ENCODE measurements around the gene GDPD3.

GDPD3 gene

DNA sequence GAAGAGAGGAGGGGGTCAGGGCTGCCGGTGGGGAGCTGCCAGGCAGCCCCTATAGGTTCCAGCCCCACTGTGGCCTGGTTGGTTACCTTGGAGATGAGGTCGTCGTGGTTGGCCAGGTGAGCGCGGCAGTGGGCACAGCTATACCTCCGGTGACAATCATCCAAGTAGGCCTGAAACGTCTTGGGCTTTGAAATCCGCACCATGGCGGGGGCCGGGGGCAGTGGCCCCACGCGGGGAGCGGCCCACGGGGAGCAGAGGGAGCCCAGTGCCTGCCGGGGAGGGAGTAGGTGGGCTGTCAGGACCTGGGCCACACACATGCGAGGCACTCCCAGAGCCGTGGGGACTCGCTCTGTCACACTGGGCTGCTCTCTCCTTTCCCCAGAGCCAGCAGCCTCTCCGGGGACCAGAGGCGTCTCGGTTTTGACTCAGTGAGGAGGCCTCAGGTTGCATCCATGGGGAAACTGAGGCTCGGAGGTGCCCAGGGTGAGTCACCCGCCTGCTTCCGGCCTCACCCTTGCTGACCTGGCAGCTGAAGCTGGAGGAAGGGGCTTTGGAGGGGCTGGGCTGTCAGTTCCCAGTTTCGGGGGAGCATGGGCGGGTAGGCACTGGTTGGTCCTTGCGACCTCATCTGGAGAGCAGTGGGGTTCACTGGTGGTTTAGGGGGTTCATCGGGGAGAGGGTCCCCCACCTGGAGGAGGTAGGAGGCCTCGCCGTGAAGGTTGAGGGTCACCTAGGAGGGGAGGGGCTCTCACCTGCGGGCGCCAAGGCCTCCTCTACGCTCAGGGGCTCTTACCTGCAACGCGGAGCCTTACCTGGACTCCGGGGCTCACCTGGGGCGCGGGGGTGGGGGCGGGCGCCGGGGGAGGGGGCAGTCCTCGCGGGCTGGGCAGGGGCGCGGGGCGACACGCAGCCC is 17.9 kb downstream of the GDPD3 start:
- peak overlapping the region; percentile 82 to 91 for H3K9ac ChIP-seq (ENCODE audit: low read depth in 1 of 2, low read length in 2 of 2)
- peaks cover 11 to 14% of the 10 kb centered on the region in 2 donors for H3K36me3 ChIP-seq (ENCODE audit: control insufficient read depth in 2 of 2, insufficient read depth in 2 of 2, low read length in 2 of 2)
- H3K27ac ChIP-seq (ENCODE audit: low read depth in 2 of 2, low read length in 2 of 2), result peak overlapping the region; percentile 83 to 92
- no peaks in the 10 kb centered on the region for H3K27me3 ChIP-seq (ENCODE audit: control insufficient read depth in 2 of 2, insufficient read depth in 2 of 2, low read length in 2 of 2)
- peaks cover 0 to 7% of the 10 kb centered on the region in 2 donors for H3K9me3 ChIP-seq (ENCODE audit: control insufficient read depth in 2 of 2, low read length in 2 of 2)
- peak overlapping the region; percentile 74 to 91 for H3K4me3 ChIP-seq (ENCODE audit: low read length in 2 of 2)
- peaks cover 29 to 32% of the 10 kb centered on the region in 2 donors for H3K4me1 ChIP-seq (ENCODE audit: control insufficient read depth in 2 of 2, insufficient read depth in 2 of 2, low read length in 2 of 2)

DNA sequence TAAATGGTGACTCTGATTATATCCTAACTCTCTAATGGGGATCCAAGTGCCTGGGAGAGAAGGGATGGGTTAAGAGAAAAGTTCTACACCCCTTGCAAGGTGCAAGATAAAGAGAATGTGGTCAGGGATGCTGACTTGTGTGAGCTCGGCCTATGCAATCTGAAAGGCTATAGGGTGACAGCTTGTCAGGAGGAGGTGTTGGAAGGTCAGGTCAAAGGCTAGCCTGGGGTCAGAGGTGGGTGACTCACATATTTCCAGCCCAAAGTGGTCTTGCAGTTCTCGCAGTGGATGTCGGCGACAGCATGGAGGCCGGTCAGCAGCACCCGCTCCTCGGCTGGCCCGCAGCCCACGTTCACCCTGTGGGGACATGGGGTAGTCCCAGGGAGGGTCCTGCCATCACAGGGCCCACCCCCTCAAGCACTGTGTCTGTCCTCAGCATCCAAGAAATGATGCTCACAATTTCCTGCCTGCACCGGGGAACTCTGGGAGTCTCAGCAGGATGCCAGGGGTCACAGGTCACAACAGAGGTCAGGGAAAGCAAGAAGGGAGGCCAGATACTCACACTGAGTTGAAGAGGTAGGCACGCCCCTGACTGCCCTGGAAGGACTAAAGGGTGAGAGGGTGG is 18.7 kb downstream of the GDPD3 start:
- H3K9ac ChIP-seq (ENCODE audit: low read depth in 1 of 2, low read length in 2 of 2), result peak overlapping the region; percentile 82 to 91
- peak overlapping the region; percentile 74 to 91 for H3K4me3 ChIP-seq (ENCODE audit: low read length in 2 of 2)
- no peaks in the 10 kb centered on the region for H3K27me3 ChIP-seq (ENCODE audit: control insufficient read depth in 2 of 2, insufficient read depth in 2 of 2, low read length in 2 of 2)
- H3K9me3 ChIP-seq (ENCODE audit: control insufficient read depth in 2 of 2, low read length in 2 of 2), result peaks cover 0 to 7% of the 10 kb centered on the region in 2 donors
- H3K27ac ChIP-seq (ENCODE audit: low read depth in 2 of 2, low read length in 2 of 2), result peak overlapping the region; percentile 83 to 92
- H3K4me1 ChIP-seq (ENCODE audit: control insufficient read depth in 2 of 2, insufficient read depth in 2 of 2, low read length in 2 of 2), result peaks cover 29 to 32% of the 10 kb centered on the region in 2 donors
- H3K36me3 ChIP-seq (ENCODE audit: control insufficient read depth in 2 of 2, insufficient read depth in 2 of 2, low read length in 2 of 2), result peaks cover 11 to 14% of the 10 kb centered on the region in 2 donors

DNA sequence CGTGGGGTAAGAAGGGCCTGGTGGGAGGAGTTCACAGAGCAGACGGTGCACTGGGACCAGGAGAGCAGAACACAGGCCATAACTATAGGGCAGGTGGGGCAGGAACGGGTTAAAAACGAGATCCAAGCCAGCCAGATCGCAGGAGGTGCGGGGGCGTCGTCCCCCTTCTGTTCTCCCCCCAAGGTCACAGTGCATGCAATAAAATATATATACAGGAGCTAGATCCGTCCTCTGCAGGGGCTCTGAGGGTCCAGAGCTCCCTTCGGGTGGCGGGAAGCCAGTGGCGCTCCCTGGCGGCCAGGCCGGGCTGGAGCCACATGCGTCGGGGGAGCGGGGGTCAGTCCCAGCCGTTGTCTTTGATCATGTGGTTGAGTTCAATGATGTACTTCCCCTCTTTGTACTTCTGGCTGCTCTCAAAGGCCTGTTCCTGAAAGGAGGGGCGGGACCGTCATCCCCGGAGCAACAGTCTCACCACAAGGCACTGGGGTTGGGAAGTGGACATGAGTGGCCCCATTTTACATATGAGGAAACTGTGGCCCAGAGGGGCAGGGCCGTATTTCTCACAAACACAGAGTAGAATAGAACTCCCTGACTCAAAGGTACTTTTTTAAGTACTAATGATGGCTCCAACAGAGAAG is 20.8 kb downstream of the GDPD3 start:
- H3K9ac ChIP-seq (ENCODE audit: low read depth in 1 of 2, low read length in 2 of 2), result peak overlapping the region; percentile 71 to 78
- peaks cover 0 to 3% of the 10 kb centered on the region in 2 donors for H3K9me3 ChIP-seq (ENCODE audit: control insufficient read depth in 2 of 2, low read length in 2 of 2)

DNA sequence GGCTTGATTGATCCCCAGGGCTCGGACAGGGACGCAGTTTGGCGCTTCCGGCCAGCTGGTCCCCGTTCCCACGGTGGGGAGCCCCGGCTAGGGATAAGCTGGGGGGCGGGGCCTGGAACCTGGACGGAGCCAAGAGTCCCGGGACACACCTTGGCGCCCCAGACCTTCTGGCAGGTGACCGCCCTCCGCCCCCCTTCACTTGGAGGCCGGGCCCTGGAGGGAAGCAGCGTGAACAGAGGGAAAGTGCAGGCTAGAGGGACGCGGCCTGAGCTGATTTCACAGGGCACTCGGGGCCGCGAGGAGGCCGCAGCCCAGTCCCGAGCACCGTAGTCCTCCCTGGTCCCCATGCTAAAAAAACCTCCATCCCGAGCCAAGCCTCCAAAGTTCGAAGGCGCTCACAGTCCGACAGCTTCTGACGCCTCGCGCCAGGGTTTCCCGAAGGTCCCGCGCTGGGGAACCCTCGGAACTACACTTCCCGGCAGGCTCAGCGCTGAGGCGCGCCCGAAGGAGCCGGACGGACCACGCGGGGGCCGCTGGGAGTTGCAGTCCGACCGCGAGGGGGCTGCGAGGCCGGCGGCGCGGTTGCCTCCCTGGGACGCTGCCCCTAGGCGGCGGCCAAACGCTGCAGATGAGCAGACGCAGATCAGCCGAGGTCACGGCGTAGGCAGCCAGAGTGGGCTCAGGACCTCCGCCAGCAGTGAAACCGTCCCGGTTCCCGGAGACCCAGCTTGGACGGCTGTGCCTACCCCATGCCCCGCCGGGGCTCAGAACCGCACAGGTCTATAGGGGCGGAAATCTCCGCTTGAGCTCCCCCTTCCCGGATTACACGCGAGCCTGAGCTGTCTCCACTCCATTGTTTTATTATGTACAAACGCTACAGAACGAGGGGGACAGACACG is 21.6 kb downstream of the GDPD3 start, which contains the start of gene TBX6:
Gene TBX6 (minus strand): TSS at position 451 of the 899 bp plus-strand sequence. CDS start 731 bp downstream, outside the sequence.
- Histone ChIP-seq H3K9me3 (ENCODE audit: control insufficient read depth in 2 of 2, low read length in 2 of 2) (no peaks in the 10 kb centered on the region), H3K4me3 (ENCODE audit: low read length in 2 of 2) (peak within 1 kb of the TSS; percentile 63 to 76), H3K27ac (ENCODE audit: low read depth in 2 of 2, low read length in 2 of 2) (peak within 1 kb of the TSS; percentile 70 to 87), H3K36me3 (ENCODE audit: control insufficient read depth in 2 of 2, insufficient read depth in 2 of 2, low read length in 2 of 2) (peaks cover 14 to 16% of the 10 kb centered on the region in 2 donors), H3K9ac (ENCODE audit: low read depth in 1 of 2, low read length in 2 of 2) (peak within 1 kb of the TSS; percentile 71 to 78), H3K27me3 (ENCODE audit: control insufficient read depth in 2 of 2, insufficient read depth in 2 of 2, low read length in 2 of 2) (no peaks in the 10 kb centered on the region), H3K4me1 (ENCODE audit: control insufficient read depth in 2 of 2, insufficient read depth in 2 of 2, low read length in 2 of 2) (peaks cover 29 to 32% of the 10 kb centered on the region in 2 donors)

More for the DNA sequence above, 20.8 kb downstream of the GDPD3 start:
- Histone ChIP-seq H3K36me3 (ENCODE audit: control insufficient read depth in 2 of 2, insufficient read depth in 2 of 2, low read length in 2 of 2) (peaks cover 12 to 14% of the 10 kb centered on the region in 2 donors), H3K4me1 (ENCODE audit: control insufficient read depth in 2 of 2, insufficient read depth in 2 of 2, low read length in 2 of 2) (peaks cover 29 to 32% of the 10 kb centered on the region in 2 donors), H3K27me3 (ENCODE audit: control insufficient read depth in 2 of 2, insufficient read depth in 2 of 2, low read length in 2 of 2) (no peaks in the 10 kb centered on the region), H3K4me3 (ENCODE audit: low read length in 2 of 2) (peak overlapping the region; percentile 63 to 76), H3K27ac (ENCODE audit: low read depth in 2 of 2, low read length in 2 of 2) (peak overlapping the region; percentile 70 to 87)

DNA sequence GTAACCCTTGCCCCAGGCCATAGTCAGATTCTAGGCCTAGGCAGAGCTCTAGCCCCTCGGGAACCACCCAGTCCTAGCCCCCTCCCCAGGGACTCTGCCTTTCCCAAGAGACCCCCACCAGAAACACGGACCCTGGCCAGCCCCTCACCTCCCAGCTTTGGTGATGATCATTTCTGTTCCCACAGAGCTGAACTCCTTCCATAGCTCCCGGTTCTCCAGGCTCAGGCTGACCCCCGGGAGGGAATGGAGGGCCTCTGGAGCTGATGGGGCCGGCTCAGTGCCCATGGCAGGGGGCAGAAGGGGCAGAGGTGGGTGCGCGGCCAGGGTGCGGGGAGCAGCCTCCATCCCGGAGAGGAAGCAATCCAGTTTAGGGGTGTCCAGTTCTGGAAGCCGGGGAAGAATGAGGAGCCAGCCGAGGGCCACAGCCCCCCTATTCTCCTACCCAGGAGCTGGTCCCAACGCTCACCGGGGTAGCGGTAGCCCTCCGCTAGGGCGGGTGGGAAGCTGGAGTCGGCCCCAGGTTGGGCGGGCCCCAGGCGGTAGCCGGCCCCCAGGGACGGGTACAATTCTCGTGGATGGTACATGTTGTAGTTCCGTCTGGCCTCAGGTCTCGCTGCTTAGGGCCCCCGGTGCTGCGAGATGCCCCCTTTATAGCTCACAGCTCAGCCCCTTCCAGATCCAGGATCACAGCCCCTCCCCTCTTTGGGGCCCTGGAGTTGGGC is 22.6 kb downstream of the GDPD3 start:
- no peaks in the 10 kb centered on the region for H3K27me3 ChIP-seq (ENCODE audit: control insufficient read depth in 2 of 2, insufficient read depth in 2 of 2, low read length in 2 of 2)
- peak overlapping the region in 1 of 2 donors; percentile 9 for H3K27ac ChIP-seq (ENCODE audit: low read depth in 2 of 2, low read length in 2 of 2)
- peaks cover 25 to 30% of the 10 kb centered on the region in 2 donors for H3K4me1 ChIP-seq (ENCODE audit: control insufficient read depth in 2 of 2, insufficient read depth in 2 of 2, low read length in 2 of 2)
- peak overlapping the region; percentile 63 to 76 for H3K4me3 ChIP-seq (ENCODE audit: low read length in 2 of 2)
- peaks cover 14 to 16% of the 10 kb centered on the region in 2 donors for H3K36me3 ChIP-seq (ENCODE audit: control insufficient read depth in 2 of 2, insufficient read depth in 2 of 2, low read length in 2 of 2)
- no peaks in the 10 kb centered on the region for H3K9me3 ChIP-seq (ENCODE audit: control insufficient read depth in 2 of 2, low read length in 2 of 2)
- H3K9ac ChIP-seq (ENCODE audit: low read depth in 1 of 2, low read length in 2 of 2), result peak overlapping the region in 1 of 2 donors; percentile 78

DNA sequence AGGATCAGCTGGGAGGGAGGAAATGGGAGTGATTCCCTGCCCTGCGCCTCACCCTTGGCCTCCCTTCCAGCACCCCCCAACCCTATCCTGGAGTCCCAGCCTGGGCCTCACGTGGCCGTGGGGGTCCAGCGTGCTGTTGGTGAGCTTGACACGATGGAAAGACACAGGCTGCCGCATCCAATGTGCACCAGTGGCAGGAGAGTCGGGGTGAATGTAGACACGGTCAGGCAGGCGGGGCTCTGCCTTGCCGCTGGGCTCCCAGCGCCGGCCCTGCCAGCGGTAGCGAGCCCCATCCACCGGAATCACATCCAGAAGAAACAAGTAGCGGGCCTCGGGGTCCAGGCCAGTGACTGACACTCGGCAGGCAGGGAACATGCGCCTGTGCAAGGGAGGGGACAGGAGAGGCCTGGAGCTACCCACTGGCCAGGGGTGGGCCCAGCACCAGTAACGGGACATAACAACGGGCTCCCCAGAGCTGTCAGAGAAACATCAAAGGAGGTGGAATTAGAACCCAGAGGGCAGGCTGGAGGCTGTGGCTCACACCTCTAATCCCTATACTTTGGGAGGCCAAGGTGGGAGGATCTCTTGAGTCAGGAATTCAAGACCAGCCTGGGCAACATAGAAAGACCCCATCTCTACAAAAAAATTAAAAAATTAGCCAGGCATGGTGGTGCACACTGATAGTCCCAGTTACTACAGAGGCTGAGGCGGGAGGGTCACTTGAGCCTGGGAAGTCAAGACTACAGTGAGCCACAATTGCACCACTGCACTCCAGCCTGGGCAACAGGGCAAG is 24.3 kb downstream of the GDPD3 start:
- H3K27me3 ChIP-seq (ENCODE audit: control insufficient read depth in 2 of 2, insufficient read depth in 2 of 2, low read length in 2 of 2), result no peaks in the 10 kb centered on the region
- H3K4me3 ChIP-seq (ENCODE audit: low read length in 2 of 2), result no peak overlapping the region
- H3K9ac ChIP-seq (ENCODE audit: low read depth in 1 of 2, low read length in 2 of 2), result no peak overlapping the region
- no peaks in the 10 kb centered on the region for H3K9me3 ChIP-seq (ENCODE audit: control insufficient read depth in 2 of 2, low read length in 2 of 2)
- H3K27ac ChIP-seq (ENCODE audit: low read depth in 2 of 2, low read length in 2 of 2), result no peak overlapping the region
- peaks cover 11 to 15% of the 10 kb centered on the region in 2 donors for H3K36me3 ChIP-seq (ENCODE audit: control insufficient read depth in 2 of 2, insufficient read depth in 2 of 2, low read length in 2 of 2)
- H3K4me1 ChIP-seq (ENCODE audit: control insufficient read depth in 2 of 2, insufficient read depth in 2 of 2, low read length in 2 of 2), result peaks cover 12 to 20% of the 10 kb centered on the region in 2 donors

DNA sequence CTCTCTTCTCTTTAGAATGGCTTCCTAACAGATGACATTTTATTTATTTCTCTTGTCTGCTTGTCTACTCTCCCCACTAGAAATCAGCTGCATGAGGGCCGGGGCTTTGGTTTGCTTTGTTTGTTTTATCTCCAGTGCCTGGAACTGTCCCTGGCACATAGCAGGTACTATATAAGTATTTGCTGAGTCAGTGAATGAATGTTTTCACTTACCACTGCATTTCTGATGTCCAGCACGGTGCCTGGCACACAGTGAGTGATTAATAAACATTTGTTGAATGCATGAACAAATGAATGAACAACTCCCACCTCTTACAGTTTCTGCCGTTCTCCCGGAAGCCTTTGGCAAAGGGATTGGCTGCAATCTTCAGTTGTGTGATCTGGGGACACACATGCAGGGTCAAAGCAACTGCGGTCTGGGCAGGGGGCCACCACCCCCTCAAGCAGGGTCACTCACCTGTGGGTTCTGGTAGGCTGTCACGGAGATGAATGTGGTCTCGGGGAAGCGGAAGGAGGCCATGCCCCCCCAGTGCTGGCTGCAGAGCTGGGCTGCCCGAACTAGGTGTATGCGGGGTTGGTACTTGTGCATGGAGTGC is 25.0 kb downstream of the GDPD3 start:
- peaks cover 14 to 18% of the 10 kb centered on the region in 2 donors for H3K36me3 ChIP-seq (ENCODE audit: control insufficient read depth in 2 of 2, insufficient read depth in 2 of 2, low read length in 2 of 2)
- H3K4me3 ChIP-seq (ENCODE audit: low read length in 2 of 2), result no peak overlapping the region
- H3K27ac ChIP-seq (ENCODE audit: low read depth in 2 of 2, low read length in 2 of 2), result no peak overlapping the region
- no peaks in the 10 kb centered on the region for H3K9me3 ChIP-seq (ENCODE audit: control insufficient read depth in 2 of 2, low read length in 2 of 2)
- H3K9ac ChIP-seq (ENCODE audit: low read depth in 1 of 2, low read length in 2 of 2), result no peak overlapping the region
- no peaks in the 10 kb centered on the region for H3K27me3 ChIP-seq (ENCODE audit: control insufficient read depth in 2 of 2, insufficient read depth in 2 of 2, low read length in 2 of 2)
- peaks cover 12 to 20% of the 10 kb centered on the region in 2 donors for H3K4me1 ChIP-seq (ENCODE audit: control insufficient read depth in 2 of 2, insufficient read depth in 2 of 2, low read length in 2 of 2)

DNA sequence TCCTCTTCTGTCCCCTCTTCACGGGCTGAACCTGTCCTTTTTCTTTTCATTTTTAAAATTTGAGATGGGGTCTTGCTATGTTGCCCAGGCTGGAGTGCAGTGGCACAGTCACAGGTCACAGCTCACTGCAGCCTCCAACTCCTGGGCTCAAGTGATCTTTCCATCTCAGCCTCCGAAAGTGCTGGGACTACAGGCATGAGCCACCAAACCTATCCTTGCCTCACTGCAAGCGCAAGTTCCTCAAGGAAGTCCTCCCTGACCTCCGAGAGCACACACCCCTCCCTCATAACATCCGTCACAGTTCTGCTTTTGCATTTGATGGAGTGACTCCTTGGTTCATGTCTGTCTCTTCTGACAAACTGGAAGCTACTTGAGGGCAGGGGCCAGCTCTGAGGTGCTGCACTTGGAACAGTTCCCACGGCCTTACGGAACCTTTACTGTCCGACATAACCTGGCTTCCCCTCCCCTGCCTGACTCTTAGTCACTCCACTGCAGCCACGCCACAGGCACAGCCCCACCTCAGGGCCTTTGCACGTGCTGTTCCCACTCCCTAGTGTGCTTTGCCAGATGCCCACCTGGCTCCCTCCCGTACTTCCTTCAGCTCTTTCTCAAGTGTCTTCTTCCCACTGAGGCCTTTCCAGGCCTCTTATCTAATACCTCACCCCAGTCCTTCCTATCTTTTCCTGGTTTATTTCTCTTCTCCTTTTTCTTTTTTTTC is 26.0 kb downstream of the GDPD3 start:
- Histone ChIP-seq H3K27ac (ENCODE audit: low read depth in 2 of 2, low read length in 2 of 2) (no peak overlapping the region), H3K36me3 (ENCODE audit: control insufficient read depth in 2 of 2, insufficient read depth in 2 of 2, low read length in 2 of 2) (peaks cover 24 to 28% of the 10 kb centered on the region in 2 donors), H3K4me3 (ENCODE audit: low read length in 2 of 2) (no peak overlapping the region), H3K9me3 (ENCODE audit: control insufficient read depth in 2 of 2, low read length in 2 of 2) (no peaks in the 10 kb centered on the region), H3K27me3 (ENCODE audit: control insufficient read depth in 2 of 2, insufficient read depth in 2 of 2, low read length in 2 of 2) (no peaks in the 10 kb centered on the region), H3K4me1 (ENCODE audit: control insufficient read depth in 2 of 2, insufficient read depth in 2 of 2, low read length in 2 of 2) (peaks cover 7 to 12% of the 10 kb centered on the region in 2 donors), H3K9ac (ENCODE audit: low read depth in 1 of 2, low read length in 2 of 2) (no peak overlapping the region)

Measured in mucosa of rectum (tissue), 2 donors.